Gastrocnemius medialis (tissue), 4 donors: Measurements from ENCODE around the gene SYCE1L. TPM values are rescaled to one million over a fixed set of nuclear protein-coding genes. Genes with fewer than 3 reads are reported as not detected.

Experiments
- ATAC-seq, 2 donors: fragments of 150-250 bp; one replicate each; pipeline ENCODE4 v1.9.1; 2016
- DNase-seq, 2 donors: peaks; one replicate each; pipeline ENCODE4 v3.0.0-alpha.2; 2019
- H3K27ac ChIP-seq, 4 donors: fragments of 200-600 bp; sonication (generic); 1 replicate in 1 of 4; 2 replicates in 3 of 4; pipeline ENCODE4 v1.5.1; 2016 to 2018; ENCODE audit warnings: mild to moderate bottlenecking in 2 of 4, moderate library complexity in 1 of 4
- H3K27me3 ChIP-seq, 3 donors: fragments of 200-600 bp; sonication (generic) in 2 of 3; 1 replicate in 1 of 3; 2 replicates in 2 of 3; pipeline versions ENCODE4 v1.5.1 to v1.6.0; 2016 to 2019; ENCODE audit warnings: mild to moderate bottlenecking in 1 of 3, moderate library complexity in 1 of 3
- H3K36me3 ChIP-seq, 2 donors: fragments of 200-600 bp; sonication (generic) in 1 of 2; one replicate each; pipeline ENCODE4 v1.5.1; 2017 to 2018
- H3K4me1 ChIP-seq, 2 donors: fragments of 200-600 bp; sonication (generic) in 1 of 2; one replicate each; pipeline ENCODE4 v1.5.1; 2016 to 2017; ENCODE audit warnings: mild to moderate bottlenecking in 2 of 2
- H3K4me3 ChIP-seq, 4 donors: fragments of 200-600 bp; sonication (generic) in 3 of 4; 1 replicate in 1 of 4; 2 replicates in 3 of 4; pipeline ENCODE4 v1.5.1; 2016 to 2019; ENCODE audit warnings: mild to moderate bottlenecking in 2 of 4
- H3K9me3 ChIP-seq, 3 donors: fragments of 200-600 bp; sonication (generic) in 2 of 3; 1 replicate in 1 of 3; 2 replicates in 2 of 3; pipeline ENCODE4 v1.5.1; 2016 to 2019
- CTCF ChIP-seq, 5 experiments: fragments of 450-650 bp in 3 of 5; fragments of 200-600 bp in 2 of 5; sonication (generic) in 2 of 5; IDR thresholded peaks in 4 of 5; conservative IDR thresholded peaks in 1 of 5; 1 replicate in 4 of 5; 2 replicates in 1 of 5; pipeline ENCODE4 v1.5.1; 2016 to 2019; ENCODE audit warnings: antibody characterized with exemption in 5 of 5, mild to moderate bottlenecking in 3 of 5, moderate library complexity in 3 of 5
- POLR2A ChIP-seq, 2 donors: fragments of 450-650 bp; IDR thresholded peaks; one replicate each; pipeline ENCODE4 v1.6.1; 2017; ENCODE audit warnings: antibody characterized with exemption in 2 of 2, mild to moderate bottlenecking in 2 of 2, moderate library complexity in 2 of 2
- in situ Hi-C, 4 donors: fragments of 200-750 bp; cut with MboI; loops; one replicate each; pipeline versions ENCODE4 v1.15.0 to v1.8.0; 2017; ENCODE audit warnings: low sequenced_read_pairs in 4 of 4
- intact Hi-C: fragments of 100-400 bp; cut with DNase I; formaldehyde crosslinking; loops from one replicate; pipeline ENCODE4 v1.15.1; 2023; ENCODE audit warnings: low total_unique reads
- total RNA-seq, 4 donors: library from RNA; depleted of rRNA; stranded (reverse); fragments of >200 nt; gene quantifications; one replicate each; pipeline versions ENCODE4 v1.1.0 to v1.2.3, GENCODE V29; 2016

Gene SYCE1L
- total RNA-seq, 4 donors from 2014 or later = not detected

DNA sequence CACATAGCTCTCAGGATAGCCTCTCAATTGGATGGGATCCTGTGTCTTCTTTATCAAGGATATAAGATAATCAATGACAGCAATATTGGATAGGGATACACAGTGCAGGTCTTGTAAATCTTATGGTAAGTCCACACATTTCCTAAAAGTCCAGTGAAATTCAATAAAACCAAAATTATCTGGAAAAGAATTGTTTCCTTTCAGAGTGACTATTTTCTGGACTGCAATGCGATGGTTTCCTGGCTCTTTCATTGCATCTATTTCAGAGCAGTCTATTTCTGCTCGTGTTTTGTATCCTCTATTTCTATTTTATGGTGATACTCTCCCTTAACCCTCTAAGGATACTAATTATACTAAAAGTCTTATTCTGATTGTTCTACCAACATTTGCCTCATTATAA, 32.5 kb upstream of the SYCE1L start:
- no peak overlapping the region for H3K4me3 ChIP-seq
- no peaks in the 10 kb centered on the region for H3K27me3 ChIP-seq
- intact Hi-C loops = no loop called here
- no peak for DNase-seq
- in situ Hi-C loops = loop anchor here in 1 of 4 donors (25.0 kb wide), 1 partner anchor 1379 kb away; no protein-coding TSS in a partner anchor
- H3K9me3 ChIP-seq = no peaks in the 10 kb centered on the region
- TF ChIP-seq CTCF (IDR thresholded peaks at IDR 0.05 in 4 of 5, conservative IDR thresholded peaks at IDR 0.05 in 1 of 5) (no peak), POLR2A (IDR thresholded peaks at IDR 0.05) (no peak)
- no peaks in the 10 kb centered on the region for H3K36me3 ChIP-seq
- ATAC-seq = no peak
- H3K4me1 ChIP-seq = no peaks in the 10 kb centered on the region
- no peak overlapping the region for H3K27ac ChIP-seq

- Histone ChIP-seq H3K9me3 (no peaks in the 10 kb centered on the region), H3K4me1 (no peaks in the 10 kb centered on the region), H3K4me3 (no peak overlapping the region), H3K36me3 (no peaks in the 10 kb centered on the region), H3K27me3 (no peaks in the 10 kb centered on the region), H3K27ac (no peak overlapping the region)
- in situ Hi-C loops = loop anchor here in 1 of 4 donors (25.0 kb wide), 1 partner anchor 1382 kb away; no protein-coding TSS in a partner anchor
- no peak for ATAC-seq
- no peak for DNase-seq
- TF ChIP-seq POLR2A (IDR thresholded peaks at IDR 0.05) (no peak), CTCF (IDR thresholded peaks at IDR 0.05 in 4 of 5, conservative IDR thresholded peaks at IDR 0.05 in 1 of 5) (no peak)
- intact Hi-C loops = no loop called here
These were observed 30.3 kb upstream of the SYCE1L start for GRCh38 chr16:77168901-77169300.

DNA sequence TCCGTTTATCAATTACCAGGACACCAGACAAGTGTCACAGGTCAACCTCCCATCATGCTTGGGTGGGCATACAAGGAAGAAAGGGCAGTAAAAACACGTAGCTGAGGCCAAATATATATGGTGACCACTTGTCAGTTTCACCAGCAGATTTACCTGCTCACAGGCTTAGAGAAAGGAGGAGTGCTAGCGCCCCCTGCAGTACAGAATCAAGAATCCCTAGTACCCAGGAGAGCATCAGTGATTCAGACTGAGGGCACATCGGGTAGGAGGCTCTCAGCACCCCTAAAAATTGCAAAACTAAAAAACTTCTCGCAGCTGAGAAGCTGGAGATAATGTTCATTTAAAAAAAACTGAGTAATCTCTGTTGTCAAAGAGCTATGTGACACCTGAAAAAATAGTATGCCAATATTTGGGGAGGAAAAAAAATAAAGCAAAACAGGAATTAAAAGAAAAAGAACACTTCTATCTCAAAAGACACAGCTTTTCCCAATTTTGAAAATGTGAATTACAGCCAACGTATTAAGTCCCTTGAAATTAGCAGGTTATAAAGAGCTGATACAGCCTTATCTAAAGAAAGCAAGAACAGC, 29.5 kb upstream of the SYCE1L start:
- H3K27ac ChIP-seq = no peak overlapping the region
- no peaks in the 10 kb centered on the region for H3K36me3 ChIP-seq
- ATAC-seq = no peak
- DNase-seq = no peak
- intact Hi-C loops (no loop called here), in situ Hi-C loops (loop anchor here (5.0 to 25.0 kb wide), 3 partner anchors 1382 to 1385 kb away; no protein-coding TSS in a partner anchor)
- no peaks in the 10 kb centered on the region for H3K27me3 ChIP-seq
- H3K9me3 ChIP-seq = no peaks in the 10 kb centered on the region
- no peak overlapping the region for H3K4me3 ChIP-seq
- no peak for TF ChIP-seq POLR2A (IDR thresholded peaks at IDR 0.05)
- TF ChIP-seq CTCF (IDR thresholded peaks at IDR 0.05 in 4 of 5, conservative IDR thresholded peaks at IDR 0.05 in 1 of 5) = peak in 2 of 5 experiments; percentile 14 to 49
- no peaks in the 10 kb centered on the region for H3K4me1 ChIP-seq

GRCh38 chr16:77170805-77171204, 28.4 kb upstream of the SYCE1L start:
- Histone ChIP-seq H3K4me3 (no peak overlapping the region), H3K9me3 (no peaks in the 10 kb centered on the region), H3K27ac (no peak overlapping the region), H3K4me1 (no peaks in the 10 kb centered on the region), H3K36me3 (no peaks in the 10 kb centered on the region), H3K27me3 (no peaks in the 10 kb centered on the region)
- ATAC-seq (no peak), DNase-seq (no peak)
- in situ Hi-C loops (loop anchor here (5.0 to 25.0 kb wide), 3 partner anchors 1384 to 1386 kb away; no protein-coding TSS in a partner anchor), intact Hi-C loops (loop anchor here (1.0 kb wide), 1 partner anchor 1382 kb away; no protein-coding TSS in a partner anchor)
- TF ChIP-seq POLR2A (IDR thresholded peaks at IDR 0.05) (no peak), CTCF (IDR thresholded peaks at IDR 0.05 in 4 of 5, conservative IDR thresholded peaks at IDR 0.05 in 1 of 5) (no peak)
